Mucosa of descending colon (tissue), 3 donors: ENCODE results near the gene MIGA2. TPM values are rescaled to one million over a fixed set of nuclear protein-coding genes. Genes with fewer than 3 reads are reported as not detected.

ENCODE experiments used
- ATAC-seq: fragments of 200-7000 bp; cut with Tn5 transposase; one replicate; pipeline ENCODE4 v1.9.1; 2020; ENCODE audit warnings: mild to moderate bottlenecking, moderate library complexity
- DNase-seq, 3 donors: peaks; one replicate each; pipeline ENCODE4 v3.0.0-alpha.2; 2020
- H3K36me3 ChIP-seq: fragments of 200-600 bp; one replicate; pipeline ENCODE4 v1.8.0; 2021; ENCODE audit warnings: low read depth, mild to moderate bottlenecking
- H3K4me1 ChIP-seq: fragments of 200-600 bp; one replicate; pipeline ENCODE4 v1.8.0; 2021; ENCODE audit warnings: low read depth, mild to moderate bottlenecking
- H3K4me3 ChIP-seq: fragments of 200-600 bp; one replicate; pipeline ENCODE4 v1.8.0; 2021; ENCODE audit warnings: mild to moderate bottlenecking
- H3K9me3 ChIP-seq: fragments of 200-600 bp; one replicate; pipeline ENCODE4 v1.8.0; 2021; ENCODE audit warnings: mild to moderate bottlenecking
- intact Hi-C, 2 donors: fragments of 100-400 bp; cut with DNase I in 1 of 2; cut with micrococcal nuclease in 1 of 2; formaldehyde crosslinking; loops; one replicate each; pipeline versions ENCODE4 v1.11.0 to v1.11.1; 2022; cut with DNase I, micrococcal nuclease
- long read RNA-seq, 2 donors: library from polyadenylated mRNA; unstranded; transcript quantifications; one replicate each; pipeline ENCODE4 v2.0.0, GENCODE V29; 2019 to 2021
- total RNA-seq, 3 donors: library from RNA; stranded (reverse); fragmentation: NEBNext Ultra II Directional in 2 of 3; extraction: Animal tissue kit (Norgen Biotek cat#: 25700) in 2 of 3; gene quantifications; one replicate each; pipeline versions ENCODE4 v1.2.1 to v1.2.4, GENCODE V29; 2021 to 2023
- TF ChIP-seq, protein P1 (sequence below): fragments of 200-600 bp; IDR thresholded peaks from one replicate; pipeline ENCODE4 v1.8.0; 2022; ENCODE audit warnings: antibody characterized with exemption, mild to moderate bottlenecking
- donor health status: DM: no; HTN: no; CAD: no; lungs with moderate emphysema.
- donor health status: DM: no; HTN: no; CAD: no.
- donor health status: DM: no; HTN: yes; CAD: no.

Gene MIGA2, protein sequence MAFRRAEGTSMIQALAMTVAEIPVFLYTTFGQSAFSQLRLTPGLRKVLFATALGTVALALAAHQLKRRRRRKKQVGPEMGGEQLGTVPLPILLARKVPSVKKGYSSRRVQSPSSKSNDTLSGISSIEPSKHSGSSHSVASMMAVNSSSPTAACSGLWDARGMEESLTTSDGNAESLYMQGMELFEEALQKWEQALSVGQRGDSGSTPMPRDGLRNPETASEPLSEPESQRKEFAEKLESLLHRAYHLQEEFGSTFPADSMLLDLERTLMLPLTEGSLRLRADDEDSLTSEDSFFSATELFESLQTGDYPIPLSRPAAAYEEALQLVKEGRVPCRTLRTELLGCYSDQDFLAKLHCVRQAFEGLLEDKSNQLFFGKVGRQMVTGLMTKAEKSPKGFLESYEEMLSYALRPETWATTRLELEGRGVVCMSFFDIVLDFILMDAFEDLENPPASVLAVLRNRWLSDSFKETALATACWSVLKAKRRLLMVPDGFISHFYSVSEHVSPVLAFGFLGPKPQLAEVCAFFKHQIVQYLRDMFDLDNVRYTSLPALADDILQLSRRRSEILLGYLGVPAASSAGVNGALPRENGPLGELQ
- 10 to 100 TPM; 56.2 to 89.4 (median 57.1) TPM for total RNA-seq
- long read RNA-seq, donor 1, partial matches to known transcripts: 57 of 139 reads
- long read RNA-seq, donor 1, other reads (novel, unspliced or antisense): 78 of 139 reads
- long read RNA-seq, donor 2, partial matches to known transcripts: 3 of 22 reads
- long read RNA-seq, donor 2, other reads (novel, unspliced or antisense): 19 of 22 reads

DNA sequence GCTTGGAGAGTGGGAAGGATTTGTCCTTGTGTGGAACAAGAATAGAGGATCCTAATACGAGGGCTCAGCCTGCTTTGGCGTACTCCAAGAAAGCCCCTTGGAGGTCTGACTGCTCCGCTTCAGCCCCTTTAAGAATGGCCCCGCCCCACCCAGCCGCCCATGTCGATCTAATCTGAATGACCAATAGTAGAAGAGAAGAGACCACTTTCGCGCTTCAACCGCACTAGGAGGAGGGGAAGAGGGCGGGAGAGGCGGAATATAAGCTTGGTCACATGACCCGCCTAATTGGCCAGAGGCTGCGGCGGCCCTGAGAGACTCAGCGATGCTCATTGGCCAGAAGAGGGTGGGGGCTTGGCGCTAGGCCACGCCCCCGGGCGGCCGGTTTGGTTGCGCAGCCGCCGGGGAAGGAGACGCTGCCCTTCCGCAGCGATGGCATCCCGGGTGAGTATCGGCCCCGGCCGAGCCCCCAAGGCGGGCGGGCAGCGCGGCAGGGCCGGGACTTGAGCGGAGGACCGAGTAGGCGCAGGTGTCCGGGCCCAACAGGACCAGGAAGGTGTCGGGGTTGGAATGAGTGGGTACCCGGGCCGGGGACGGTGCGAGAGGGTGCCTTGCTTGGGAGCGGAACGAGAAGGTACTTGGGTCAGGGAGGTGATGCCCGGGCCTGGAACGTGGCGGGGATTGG, at the start of gene MIGA2:
Gene MIGA2 (plus strand): TSS at position 386 of the 682 bp plus-strand sequence. CDS start 3,969 bp downstream, outside the sequence.
- Histone ChIP-seq H3K9me3 (no peaks in the 10 kb centered on the region), H3K4me1 (peaks cover 25% of the 10 kb centered on the region), H3K4me3 (peak within 1 kb of the TSS; percentile 58), H3K36me3 (peaks cover 6% of the 10 kb centered on the region)
- TF ChIP-seq, protein P1, sequence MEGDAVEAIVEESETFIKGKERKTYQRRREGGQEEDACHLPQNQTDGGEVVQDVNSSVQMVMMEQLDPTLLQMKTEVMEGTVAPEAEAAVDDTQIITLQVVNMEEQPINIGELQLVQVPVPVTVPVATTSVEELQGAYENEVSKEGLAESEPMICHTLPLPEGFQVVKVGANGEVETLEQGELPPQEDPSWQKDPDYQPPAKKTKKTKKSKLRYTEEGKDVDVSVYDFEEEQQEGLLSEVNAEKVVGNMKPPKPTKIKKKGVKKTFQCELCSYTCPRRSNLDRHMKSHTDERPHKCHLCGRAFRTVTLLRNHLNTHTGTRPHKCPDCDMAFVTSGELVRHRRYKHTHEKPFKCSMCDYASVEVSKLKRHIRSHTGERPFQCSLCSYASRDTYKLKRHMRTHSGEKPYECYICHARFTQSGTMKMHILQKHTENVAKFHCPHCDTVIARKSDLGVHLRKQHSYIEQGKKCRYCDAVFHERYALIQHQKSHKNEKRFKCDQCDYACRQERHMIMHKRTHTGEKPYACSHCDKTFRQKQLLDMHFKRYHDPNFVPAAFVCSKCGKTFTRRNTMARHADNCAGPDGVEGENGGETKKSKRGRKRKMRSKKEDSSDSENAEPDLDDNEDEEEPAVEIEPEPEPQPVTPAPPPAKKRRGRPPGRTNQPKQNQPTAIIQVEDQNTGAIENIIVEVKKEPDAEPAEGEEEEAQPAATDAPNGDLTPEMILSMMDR: no peak
- intact Hi-C loops: no loop called here
- DNase-seq: peak; percentile 95 to 98 (median 98)
- ATAC-seq: peak; percentile 98

- TF ChIP-seq, protein P1: no peak
- no peaks in the 10 kb centered on the region for H3K4me1 ChIP-seq
- no peaks in the 10 kb centered on the region for H3K9me3 ChIP-seq
- ATAC-seq (no peak), DNase-seq (no peak)
- H3K4me3 ChIP-seq: no peak overlapping the region
- intact Hi-C loops: no loop called here
- H3K36me3 ChIP-seq: peaks cover 4% of the 10 kb centered on the region
These were observed 49.8 kb upstream of the MIGA2 start for GRCh38 chr9:128986671-128987070.

DNA sequence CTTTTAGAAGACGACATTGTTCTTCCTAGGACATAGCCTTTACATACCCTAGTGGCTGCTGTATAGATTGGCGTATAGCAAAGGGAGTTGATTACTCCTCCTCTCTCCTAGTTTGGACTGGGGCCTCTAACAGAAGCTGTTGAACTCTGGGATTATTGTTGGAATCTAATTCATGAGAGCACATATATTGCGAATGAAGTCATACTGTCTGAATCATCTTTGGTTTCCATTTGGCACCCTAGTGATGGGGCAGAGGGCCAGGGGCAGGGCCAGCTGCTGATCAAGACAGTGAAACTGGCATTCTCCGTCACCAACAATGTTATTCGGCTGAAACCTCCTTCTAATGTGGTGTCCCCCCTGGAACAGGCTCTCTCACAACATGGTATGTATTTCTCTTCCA, 48.6 kb upstream of the MIGA2 start:
- TF ChIP-seq, protein P1: no peak
- Histone ChIP-seq H3K4me3 (no peak overlapping the region), H3K9me3 (no peaks in the 10 kb centered on the region), H3K4me1 (no peaks in the 10 kb centered on the region), H3K36me3 (peaks cover 4% of the 10 kb centered on the region)
- intact Hi-C loops: no loop called here
- DNase-seq (no peak), ATAC-seq (no peak)

DNA sequence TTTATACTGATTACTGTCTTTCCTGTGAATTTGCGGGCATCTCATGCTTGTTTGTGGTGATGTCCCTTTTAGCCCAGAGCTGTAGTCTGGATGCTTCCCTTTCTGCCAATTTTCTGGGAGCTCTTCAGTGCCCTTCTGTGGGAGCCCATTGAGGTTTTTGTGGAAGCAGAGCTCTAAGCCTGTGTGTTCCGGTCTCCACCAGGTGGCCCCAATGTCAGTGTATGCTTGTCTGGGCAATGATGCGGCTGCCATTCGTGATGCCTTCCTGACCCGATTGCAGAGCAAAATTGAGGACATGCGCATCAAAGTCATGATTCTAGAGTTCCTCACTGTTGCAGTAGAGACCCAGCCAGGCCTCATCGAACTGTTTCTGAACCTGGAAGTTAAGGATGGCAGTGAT, 43.4 kb upstream of the MIGA2 start:
- intact Hi-C loops: no loop called here
- peaks cover 4% of the 10 kb centered on the region for H3K36me3 ChIP-seq
- H3K9me3 ChIP-seq: no peaks in the 10 kb centered on the region
- no peak overlapping the region for H3K4me3 ChIP-seq
- H3K4me1 ChIP-seq: no peaks in the 10 kb centered on the region
- TF ChIP-seq, protein P1: no peak
- ATAC-seq (no peak), DNase-seq (no peak)

DNA sequence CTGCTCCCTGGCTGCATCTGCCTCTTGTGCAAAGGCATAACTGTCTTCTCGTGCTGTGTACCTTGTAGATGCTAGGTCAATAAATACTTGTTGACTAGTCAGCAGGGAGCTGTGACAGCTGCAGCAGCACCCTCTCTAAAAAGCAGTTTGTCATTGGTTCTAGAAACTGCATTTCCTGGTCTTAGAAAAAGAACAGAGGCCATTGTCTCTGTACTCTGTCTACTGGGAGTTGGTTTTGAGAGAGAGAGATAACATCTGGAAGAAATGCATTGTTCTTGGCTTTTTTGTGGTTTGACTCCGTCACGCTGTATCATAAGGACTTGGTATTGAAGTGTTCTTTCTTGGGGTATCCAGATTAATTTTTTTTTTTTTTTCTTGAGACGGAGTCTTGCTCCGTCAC, 40.6 kb upstream of the MIGA2 start:
- DNase-seq (peak in 1 of 3 donors; percentile 2), ATAC-seq (no peak)
- no peaks in the 10 kb centered on the region for H3K9me3 ChIP-seq
- H3K4me3 ChIP-seq: no peak overlapping the region
- TF ChIP-seq, protein P1: no peak
- peaks cover 10% of the 10 kb centered on the region for H3K36me3 ChIP-seq
- intact Hi-C loops: no loop called here
- H3K4me1 ChIP-seq: no peaks in the 10 kb centered on the region
